Osteocyte (in vitro differentiated cells): ENCODE measurements around the gene IVD. TPM values are rescaled to one million over a fixed set of nuclear protein-coding genes. Genes with fewer than 3 reads are reported as not detected.

ENCODE experiments used
- DNase-seq: peaks from one replicate; pipeline ENCODE4 v3.0.0; 2021; ENCODE audit warnings: mixed read lengths; ENCODE audit not compliant: unreplicated experiment; ENCODE audit errors: extremely low spot score
- H3K27ac Mint-ChIP-seq: one replicate; pipeline ENCODE4 v1.8.0; 2021; ENCODE audit warnings: mild to moderate bottlenecking, mixed read lengths; ENCODE audit not compliant: unreplicated experiment
- H3K27me3 Mint-ChIP-seq: one replicate; pipeline ENCODE4 v1.8.0; 2021; ENCODE audit warnings: mixed read lengths; ENCODE audit not compliant: unreplicated experiment
- H3K36me3 Mint-ChIP-seq: one replicate; pipeline ENCODE4 v1.8.0; 2021; ENCODE audit warnings: mixed read lengths; ENCODE audit not compliant: unreplicated experiment
- H3K4me1 Mint-ChIP-seq: one replicate; pipeline ENCODE4 v1.8.0; 2021; ENCODE audit warnings: mixed read lengths; ENCODE audit not compliant: unreplicated experiment
- H3K4me3 Mint-ChIP-seq: one replicate; pipeline ENCODE4 v1.8.0; 2021; ENCODE audit warnings: mild to moderate bottlenecking, moderate library complexity, mixed read lengths; ENCODE audit not compliant: unreplicated experiment
- H3K9me3 Mint-ChIP-seq: one replicate; pipeline ENCODE4 v1.8.0; 2021; ENCODE audit warnings: mixed read lengths; ENCODE audit not compliant: unreplicated experiment
- total RNA-seq: library from RNA; stranded (reverse); gene quantifications from 2 replicates; pipeline ENCODE4 v1.2.1, GENCODE V29; 2021
- TF ChIP-seq, protein P1 (sequence below): fragments of 200-600 bp; sonication (generic); IDR thresholded peaks from 2 replicates; pipeline ENCODE4 v1.5.0; 2021; ENCODE audit warnings: antibody characterized with exemption, mild to moderate bottlenecking, moderate library complexity

The IVD gene
- total RNA-seq, 1 donor from 2014 or later, result 62.0 TPM

DNA sequence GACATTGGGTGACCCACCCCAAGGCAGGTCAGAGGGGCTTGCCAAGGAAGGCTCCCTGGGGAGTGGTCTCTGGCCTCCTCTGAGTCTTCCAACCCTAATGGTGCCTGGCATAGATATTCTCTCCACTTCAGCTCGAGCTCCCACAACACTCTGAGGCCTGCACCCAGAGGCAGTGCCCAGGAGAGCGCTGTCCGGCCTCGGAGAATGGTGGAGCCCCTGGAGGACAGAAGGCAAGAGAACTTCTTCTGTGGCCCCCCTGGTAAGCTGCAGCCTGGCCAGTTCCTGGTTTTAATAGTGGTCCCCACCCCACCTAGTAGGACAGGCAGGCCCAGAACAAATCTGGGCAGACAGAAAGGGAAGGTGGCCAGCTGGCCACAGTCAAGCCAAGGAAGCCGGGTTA lies 40.6 kb upstream of the IVD start:
- Mint-ChIP-seq H3K4me3 (no peak overlapping the region), H3K9me3 (no peaks in the 10 kb centered on the region), H3K27me3 (peaks cover 6% of the 10 kb centered on the region), H3K4me1 (peaks cover 6% of the 10 kb centered on the region), H3K36me3 (no peaks in the 10 kb centered on the region), H3K27ac (no peak overlapping the region)
- TF ChIP-seq, protein P1, sequence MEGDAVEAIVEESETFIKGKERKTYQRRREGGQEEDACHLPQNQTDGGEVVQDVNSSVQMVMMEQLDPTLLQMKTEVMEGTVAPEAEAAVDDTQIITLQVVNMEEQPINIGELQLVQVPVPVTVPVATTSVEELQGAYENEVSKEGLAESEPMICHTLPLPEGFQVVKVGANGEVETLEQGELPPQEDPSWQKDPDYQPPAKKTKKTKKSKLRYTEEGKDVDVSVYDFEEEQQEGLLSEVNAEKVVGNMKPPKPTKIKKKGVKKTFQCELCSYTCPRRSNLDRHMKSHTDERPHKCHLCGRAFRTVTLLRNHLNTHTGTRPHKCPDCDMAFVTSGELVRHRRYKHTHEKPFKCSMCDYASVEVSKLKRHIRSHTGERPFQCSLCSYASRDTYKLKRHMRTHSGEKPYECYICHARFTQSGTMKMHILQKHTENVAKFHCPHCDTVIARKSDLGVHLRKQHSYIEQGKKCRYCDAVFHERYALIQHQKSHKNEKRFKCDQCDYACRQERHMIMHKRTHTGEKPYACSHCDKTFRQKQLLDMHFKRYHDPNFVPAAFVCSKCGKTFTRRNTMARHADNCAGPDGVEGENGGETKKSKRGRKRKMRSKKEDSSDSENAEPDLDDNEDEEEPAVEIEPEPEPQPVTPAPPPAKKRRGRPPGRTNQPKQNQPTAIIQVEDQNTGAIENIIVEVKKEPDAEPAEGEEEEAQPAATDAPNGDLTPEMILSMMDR, result no peak
- DNase-seq, result no peak

DNA sequence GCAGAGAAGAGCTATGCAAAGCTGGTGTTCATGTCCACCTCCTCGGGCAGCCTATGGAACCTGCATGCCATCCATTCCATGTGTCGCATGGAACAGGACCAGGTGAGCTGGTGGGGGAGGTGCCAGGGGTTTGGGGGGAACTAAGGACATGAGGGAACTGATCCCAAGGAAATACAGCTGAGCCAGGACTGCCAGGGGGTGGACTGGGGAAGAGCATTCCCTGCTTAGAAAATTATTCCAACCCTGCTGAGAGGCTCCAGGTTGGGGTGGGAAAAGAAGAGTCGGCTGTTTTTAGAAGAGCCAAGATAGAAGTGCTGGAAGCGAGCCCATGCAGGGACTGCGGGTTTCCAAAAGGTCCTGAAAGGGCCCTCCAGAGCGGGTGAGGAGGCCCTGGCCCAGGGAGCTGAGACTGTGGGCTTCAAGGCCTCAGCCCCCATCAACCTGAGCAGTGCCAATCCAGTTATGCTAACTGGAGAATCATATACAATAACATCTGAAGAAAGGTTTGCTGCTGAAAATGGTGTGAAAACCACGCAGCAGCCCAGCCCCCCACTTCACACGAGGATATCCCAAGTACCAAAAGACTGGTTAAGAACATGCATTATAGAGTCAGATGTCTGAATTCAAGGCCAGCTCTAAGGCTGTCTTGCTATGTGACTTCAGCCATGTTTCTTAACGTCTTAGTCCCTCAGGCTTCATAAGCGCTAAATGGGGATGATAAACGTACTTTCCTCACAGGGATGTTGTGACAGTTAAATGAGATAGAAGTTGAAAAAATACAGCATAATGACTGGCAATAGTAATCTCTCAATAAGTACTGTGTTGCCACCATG lies 39.8 kb upstream of the IVD start:
- H3K4me3 Mint-ChIP-seq, result no peak overlapping the region
- no peaks in the 10 kb centered on the region for H3K27me3 Mint-ChIP-seq
- no peaks in the 10 kb centered on the region for H3K36me3 Mint-ChIP-seq
- no peaks in the 10 kb centered on the region for H3K9me3 Mint-ChIP-seq
- no peak for DNase-seq
- peaks cover 6% of the 10 kb centered on the region for H3K4me1 Mint-ChIP-seq
- no peak overlapping the region for H3K27ac Mint-ChIP-seq
- TF ChIP-seq, protein P1, result no peak

DNA sequence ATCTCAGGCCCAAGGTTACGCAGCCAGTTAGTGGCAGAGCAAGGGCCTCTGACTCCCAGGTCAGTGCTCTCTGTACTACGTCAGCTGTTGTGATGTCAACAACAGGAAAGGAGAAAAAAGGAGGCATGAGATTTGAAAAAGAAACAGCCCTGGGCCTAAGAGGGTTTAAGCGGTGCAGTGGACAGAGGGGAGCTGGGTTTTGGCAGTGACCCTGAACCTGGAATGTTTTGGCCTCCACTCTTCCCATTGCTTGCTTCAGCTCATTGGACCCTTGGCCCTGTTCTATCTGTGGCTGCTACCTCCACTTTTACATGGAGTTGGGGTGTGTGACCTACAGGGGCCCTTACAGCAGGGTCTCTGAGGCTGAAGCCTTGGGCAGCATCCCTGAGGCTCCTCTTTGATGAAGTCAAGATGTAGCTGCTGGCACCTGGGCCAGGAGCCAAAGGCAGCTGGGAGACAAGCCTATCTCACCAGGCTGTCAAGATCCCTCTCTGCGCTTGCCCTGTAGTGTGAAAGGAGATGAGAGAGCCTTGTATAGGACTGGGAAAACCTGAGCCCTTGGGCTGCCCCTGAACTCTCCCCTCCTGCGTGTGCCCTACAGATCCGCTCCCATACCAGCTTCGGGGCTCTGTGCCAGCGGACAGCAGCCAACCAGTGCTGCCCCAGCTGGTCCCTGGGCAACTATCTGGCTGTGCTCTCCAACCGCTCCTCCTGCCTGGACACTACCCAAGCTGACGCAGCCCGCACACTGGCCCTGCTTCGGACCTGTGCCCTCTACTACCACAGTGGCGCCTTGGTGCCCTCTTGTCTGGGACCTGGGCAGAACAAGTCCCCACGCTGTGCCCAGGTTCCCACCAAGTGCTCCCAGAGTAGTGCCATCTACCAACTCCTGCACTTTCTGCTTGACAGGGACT lies 38.9 kb upstream of the IVD start:
- Mint-ChIP-seq H3K4me3 (no peak overlapping the region), H3K9me3 (no peaks in the 10 kb centered on the region), H3K27ac (no peak overlapping the region), H3K4me1 (peaks cover 6% of the 10 kb centered on the region), H3K27me3 (no peaks in the 10 kb centered on the region), H3K36me3 (no peaks in the 10 kb centered on the region)
- no peak for DNase-seq
- TF ChIP-seq, protein P1, result no peak

DNA sequence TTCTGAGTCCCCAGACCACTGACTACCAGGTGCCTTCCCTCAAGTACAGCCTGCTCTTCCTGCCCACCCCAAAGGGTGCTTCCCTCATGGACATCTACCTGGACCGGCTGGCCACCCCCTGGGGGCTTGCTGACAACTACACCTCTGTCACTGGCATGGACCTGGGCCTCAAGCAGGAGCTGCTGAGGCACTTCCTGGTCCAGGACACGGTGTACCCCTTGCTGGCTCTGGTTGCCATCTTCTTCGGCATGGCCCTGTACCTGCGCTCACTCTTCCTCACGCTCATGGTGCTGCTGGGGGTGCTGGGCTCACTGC lies 38.3 kb upstream of the IVD start:
- TF ChIP-seq, protein P1, result no peak
- DNase-seq, result no peak
- no peak overlapping the region for H3K4me3 Mint-ChIP-seq
- H3K27ac Mint-ChIP-seq, result no peak overlapping the region
- H3K36me3 Mint-ChIP-seq, result no peaks in the 10 kb centered on the region
- no peaks in the 10 kb centered on the region for H3K9me3 Mint-ChIP-seq
- H3K4me1 Mint-ChIP-seq, result peaks cover 9% of the 10 kb centered on the region
- H3K27me3 Mint-ChIP-seq, result no peaks in the 10 kb centered on the region
